GM10266 (cell line): ENCODE measurements around the gene HMCN2.

Experiments used
- DNase-seq: peaks from one replicate; pipeline ENCODE4 v3.0.0; 2012; ENCODE audit errors: extremely low spot score
- TF ChIP-seq, protein P1 (sequence below): IDR thresholded peaks from 2 replicates; pipeline ENCODE4 v1.5.1; 2012; ENCODE audit warnings: mild to moderate bottlenecking, low read depth; ENCODE audit not compliant: control insufficient read depth, insufficient read depth; ENCODE audit errors: missing control alignments

The HMCN2 gene

DNA sequence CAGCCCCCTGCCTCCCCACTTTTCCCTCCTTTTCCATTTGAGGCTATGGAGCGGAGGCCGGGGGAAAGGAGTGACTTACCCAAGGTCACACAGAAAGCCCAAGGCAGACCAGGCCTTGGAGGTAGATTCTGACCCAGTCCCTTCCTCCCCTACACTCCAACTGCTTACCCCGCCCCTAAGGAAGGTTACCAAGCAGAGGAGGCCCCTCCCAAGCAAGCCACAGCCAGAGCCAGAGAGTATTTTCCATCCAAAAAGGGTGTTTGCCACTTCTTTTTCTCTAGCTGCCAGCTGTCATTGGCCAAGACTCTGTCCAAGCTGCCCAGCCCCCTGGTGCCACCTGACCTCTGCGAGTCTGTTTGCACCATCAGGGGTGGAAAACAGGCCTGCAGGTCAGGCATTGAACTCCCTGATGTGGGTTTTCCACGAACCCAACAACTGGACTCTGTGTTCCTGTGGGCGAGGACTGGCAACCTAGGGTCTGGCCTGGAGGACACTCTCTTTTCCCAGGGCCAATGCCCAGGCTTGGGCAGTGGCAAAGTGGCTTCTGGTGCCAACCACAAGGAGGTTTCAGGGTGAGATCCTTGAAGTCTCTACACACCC lies 172.9 kb downstream of the HMCN2 start:
- no peak for DNase-seq
- TF ChIP-seq, protein P1, sequence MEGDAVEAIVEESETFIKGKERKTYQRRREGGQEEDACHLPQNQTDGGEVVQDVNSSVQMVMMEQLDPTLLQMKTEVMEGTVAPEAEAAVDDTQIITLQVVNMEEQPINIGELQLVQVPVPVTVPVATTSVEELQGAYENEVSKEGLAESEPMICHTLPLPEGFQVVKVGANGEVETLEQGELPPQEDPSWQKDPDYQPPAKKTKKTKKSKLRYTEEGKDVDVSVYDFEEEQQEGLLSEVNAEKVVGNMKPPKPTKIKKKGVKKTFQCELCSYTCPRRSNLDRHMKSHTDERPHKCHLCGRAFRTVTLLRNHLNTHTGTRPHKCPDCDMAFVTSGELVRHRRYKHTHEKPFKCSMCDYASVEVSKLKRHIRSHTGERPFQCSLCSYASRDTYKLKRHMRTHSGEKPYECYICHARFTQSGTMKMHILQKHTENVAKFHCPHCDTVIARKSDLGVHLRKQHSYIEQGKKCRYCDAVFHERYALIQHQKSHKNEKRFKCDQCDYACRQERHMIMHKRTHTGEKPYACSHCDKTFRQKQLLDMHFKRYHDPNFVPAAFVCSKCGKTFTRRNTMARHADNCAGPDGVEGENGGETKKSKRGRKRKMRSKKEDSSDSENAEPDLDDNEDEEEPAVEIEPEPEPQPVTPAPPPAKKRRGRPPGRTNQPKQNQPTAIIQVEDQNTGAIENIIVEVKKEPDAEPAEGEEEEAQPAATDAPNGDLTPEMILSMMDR = no peak

DNA sequence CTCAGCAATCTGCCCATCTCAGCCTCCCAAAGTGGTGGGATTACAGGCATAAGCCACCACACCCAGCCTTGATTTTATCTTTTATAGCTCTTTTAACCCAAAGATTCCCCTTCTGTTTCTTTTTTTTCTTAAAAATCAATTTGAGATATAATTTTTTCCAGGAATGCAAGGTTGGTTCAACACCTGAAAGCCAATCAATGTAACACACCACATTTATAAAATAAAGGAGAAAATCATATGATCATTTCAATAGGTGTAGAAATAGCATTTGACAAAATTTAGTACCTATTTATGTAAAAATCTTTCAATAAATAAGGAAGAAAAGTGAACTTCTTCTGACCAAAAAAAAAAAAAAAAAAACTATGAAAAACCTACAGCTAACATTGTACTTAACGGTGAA lies 175.5 kb downstream of the HMCN2 start:
- TF ChIP-seq, protein P1 = no peak
- DNase-seq = no peak

DNA sequence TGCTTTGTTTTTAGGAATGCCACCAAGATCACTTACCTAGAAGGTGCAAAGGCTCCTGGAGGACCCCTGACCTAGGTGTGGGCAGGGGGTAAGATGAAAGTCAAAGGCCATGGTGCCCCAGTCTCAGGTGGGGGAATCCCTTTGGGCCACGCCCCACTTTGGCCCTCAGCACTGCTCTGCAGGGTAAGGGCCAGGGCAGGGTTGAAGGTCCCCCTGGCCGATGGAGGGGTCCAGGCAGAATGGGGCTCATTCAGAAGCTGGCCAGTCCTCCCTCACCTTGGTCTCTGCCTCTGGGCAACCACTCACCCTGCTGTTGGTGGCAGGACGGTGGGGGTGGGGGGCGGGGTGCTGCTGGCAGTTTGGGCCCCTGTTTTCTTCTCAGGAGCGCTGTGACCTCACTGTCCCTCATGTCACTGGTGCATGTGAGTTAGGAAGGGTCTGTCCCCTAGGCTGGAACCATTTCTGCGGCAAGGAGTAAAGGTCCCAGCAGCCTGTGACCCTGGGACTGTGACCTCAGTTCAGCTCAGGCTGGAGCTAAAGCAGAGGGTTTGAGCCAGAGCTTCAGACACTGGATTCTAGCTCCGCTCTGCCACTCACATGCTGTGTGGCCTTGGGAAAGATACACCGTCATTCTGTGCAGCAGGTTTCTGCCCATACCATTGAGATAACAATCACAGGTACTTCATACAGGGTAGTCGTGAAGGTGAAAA lies 177.3 kb downstream of the HMCN2 start:
- DNase-seq = no peak
- TF ChIP-seq, protein P1 = no peak

DNA sequence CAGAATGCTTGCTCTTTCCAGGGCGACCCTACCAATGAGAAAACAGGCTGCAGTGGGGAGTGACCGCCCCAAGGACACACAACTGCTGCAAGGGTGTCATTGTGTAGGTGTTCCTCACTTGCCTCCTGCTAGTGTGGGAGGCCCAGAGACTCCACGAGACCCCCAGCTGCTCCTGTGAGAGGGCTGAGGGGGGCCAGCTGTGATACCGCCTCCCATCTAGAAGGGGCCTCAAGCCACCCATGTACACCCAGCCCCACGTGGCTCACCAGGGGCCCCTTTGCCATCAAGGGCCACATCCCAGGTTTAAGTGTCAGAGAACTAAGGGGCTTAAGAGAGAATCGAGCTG lies 177.9 kb downstream of the HMCN2 start:
- no peak for DNase-seq
- TF ChIP-seq, protein P1 = no peak

DNA sequence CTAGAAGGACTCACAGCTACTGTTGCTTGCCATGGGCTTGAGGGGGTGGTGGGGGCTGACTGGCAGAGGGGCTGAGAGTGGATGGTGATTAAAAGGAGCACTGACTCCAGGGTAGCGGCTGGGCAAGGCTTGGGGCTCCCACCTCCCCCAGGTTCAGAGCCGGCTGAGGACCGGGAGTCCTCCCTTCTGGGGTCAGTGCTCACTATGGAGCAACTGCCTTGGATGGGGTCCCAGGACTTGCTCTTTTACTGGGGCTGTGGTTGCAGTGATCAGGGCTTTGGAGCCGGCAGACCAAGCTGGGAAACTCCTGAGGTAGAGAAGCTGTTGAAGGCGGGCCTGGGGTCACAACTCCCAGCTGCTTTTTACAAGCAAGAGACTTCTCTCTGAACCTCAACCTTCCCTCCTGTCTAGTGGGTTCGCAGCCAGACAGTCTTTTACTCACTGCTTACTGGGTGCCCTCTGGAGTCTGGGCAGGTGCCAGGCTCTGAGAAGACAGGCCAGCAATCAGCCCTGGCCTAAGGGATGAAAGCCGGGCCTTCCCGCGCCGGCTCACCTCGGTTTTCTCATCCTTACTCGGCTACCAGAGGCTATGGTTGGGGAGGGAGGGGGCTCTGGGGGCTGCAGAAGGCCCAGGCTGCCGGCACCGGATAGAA lies 178.4 kb downstream of the HMCN2 start:
- TF ChIP-seq, protein P1 = no peak
- DNase-seq = no peak

DNA sequence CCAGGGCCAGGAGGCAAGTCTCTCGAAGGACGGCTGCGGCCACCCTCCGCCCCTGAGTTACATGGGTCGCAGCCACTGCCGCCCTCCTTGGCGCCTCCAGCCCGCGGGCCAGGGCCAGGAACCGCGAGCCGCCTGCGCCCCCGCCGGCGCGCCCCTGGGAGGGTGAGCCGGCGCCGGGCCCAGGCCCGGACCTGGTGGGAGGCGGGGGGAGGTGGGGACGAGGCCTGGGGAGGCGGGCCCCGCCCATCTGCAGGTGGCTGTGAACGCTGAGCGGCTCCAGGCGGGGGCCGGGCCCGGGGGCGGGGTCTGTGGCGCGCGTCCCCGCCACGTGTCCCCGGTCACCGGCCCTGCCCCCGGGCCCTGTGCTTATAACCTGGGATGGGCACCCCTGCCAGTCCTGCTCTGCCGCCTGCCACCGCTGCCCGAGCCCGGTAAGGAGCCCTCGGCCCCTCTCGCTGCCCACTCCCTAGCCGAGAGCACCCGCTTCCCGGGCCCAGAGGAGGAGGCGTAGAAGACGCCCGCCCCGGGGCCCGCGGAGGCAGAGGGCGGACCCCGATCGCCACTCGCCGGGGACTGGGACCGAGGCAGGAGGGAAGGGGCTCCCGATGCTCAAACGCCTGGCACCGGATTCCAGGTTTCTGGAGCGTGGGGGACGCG lies 179.1 kb downstream of the HMCN2 start, which contains the start of gene ASS1:
Gene ASS1, plus strand, starts transcription at position 397 of the 657 bp plus-strand sequence. CDS start 7,268 bp downstream, outside the sequence.
- DNase-seq = peak; percentile 69
- TF ChIP-seq, protein P1 = no peak
